ENCODE data around the gene CDIPT. TPM values are rescaled to one million over a fixed set of nuclear protein-coding genes. Genes with fewer than 3 reads are reported as not detected.

CDIPT gene, protein sequence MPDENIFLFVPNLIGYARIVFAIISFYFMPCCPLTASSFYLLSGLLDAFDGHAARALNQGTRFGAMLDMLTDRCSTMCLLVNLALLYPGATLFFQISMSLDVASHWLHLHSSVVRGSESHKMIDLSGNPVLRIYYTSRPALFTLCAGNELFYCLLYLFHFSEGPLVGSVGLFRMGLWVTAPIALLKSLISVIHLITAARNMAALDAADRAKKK
- 60.5 and 86.2 TPM in 2 replicates for total RNA-seq (2014; rRNA removed)
- Bru-seq, nascent RNA: percentile 49 among the genes with signal in this experiment
- BruChase-seq, experiment 1, labeled RNA remaining after a 6-hour chase: percentile 76 among the genes with signal in this experiment
- BruChase-seq, experiment 2, labeled RNA remaining after a 2-hour chase: percentile 69 among the genes with signal in this experiment
- long read RNA-seq, transcript CDIPT-201 (6 exons, 2,353 nt): major isoform, 106 of 138 reads
- long read RNA-seq, partial matches to known transcripts: 27 of 138 reads
- long read RNA-seq, other reads (novel, unspliced or antisense): 0 of 138 reads

- no peaks in the 10 kb centered on the region for H3K9me3 ChIP-seq (ENCODE audit: low read length)
- no peaks in the 10 kb centered on the region for H3K27me3 ChIP-seq (ENCODE audit: low read length)
- H2AFZ ChIP-seq (ENCODE audit: low read length): peak within 1 kb of the TSS; percentile 78
- no TSS peak for BruUV-seq (replicated peaks)
- peak within 1 kb of the TSS; percentile 78 for H3K4me3 ChIP-seq (ENCODE audit: low read length)
- ChIA-PET CTCF (interaction anchor here (1.0 kb wide), 1 partner anchor 37 kb away, joined by 3 read pairs; the partner anchor contains the start of genes ASPHD1 and SEZ6L2), POLR2A (ENCODE audit: unreplicated experiment) (no interaction called here)
- ATAC-seq (peak; percentile 98), DNase-seq (peak; percentile 93)
- no peaks in the 10 kb centered on the region for H4K20me1 ChIP-seq (ENCODE audit: low read length)
- peak within 1 kb of the TSS; percentile 65 for H3K27ac ChIP-seq (ENCODE audit: low read length)
- H3K9ac ChIP-seq (ENCODE audit: low read length): peak within 1 kb of the TSS; percentile 77
- no peaks in the 10 kb centered on the region for H3F3A ChIP-seq (ENCODE audit: low read length, unreplicated experiment)
- no peaks in the 10 kb centered on the region for H3K9me2 ChIP-seq (replicated peaks; ENCODE audit: low read length)
- no peaks in the 10 kb centered on the region for H3K36me3 ChIP-seq (ENCODE audit: low read depth, low read length)
- H3K4me2 ChIP-seq (ENCODE audit: low read length): peak within 1 kb of the TSS; percentile 92
- no peaks in the 10 kb centered on the region for H3K4me1 ChIP-seq (ENCODE audit: insufficient read depth, low read length)
- TF ChIP-seq EZH2phosphoT487 (IDR thresholded peaks at IDR 0.05; ENCODE audit: borderline replicate concordance, low read length) (no peak), EZH2 (IDR thresholded peaks at IDR 0.05; ENCODE audit: low read length, unreplicated experiment) (no peak), CTCF (conservative IDR thresholded peaks at IDR 0.05; ENCODE audit: low read depth, low read length) (peak; percentile 74)
- intact Hi-C loops (cut with micrococcal nuclease): loop anchor here (2.0 to 5.0 kb wide), 3 partner anchors 46 to 159 kb away; partner anchors contain the start of genes C16orf92, INO80E and PAGR1
- H3K79me2 ChIP-seq (ENCODE audit: low read length): peaks cover 17% of the 10 kb centered on the region
Measured at GRCh38 chr16:29862884-29863668, at the start of gene CDIPT. TSS of gene CDIPT (minus strand) at chr16:29863226. CDS start at chr16:29862857, 369 bp downstream.

GRCh38 chr16:29912087-29912486 lies 49.1 kb upstream of the CDIPT start:
- H3K36me3 ChIP-seq (ENCODE audit: low read depth, low read length): no peaks in the 10 kb centered on the region
- H3K27ac ChIP-seq (ENCODE audit: low read length): no peak overlapping the region
- TF ChIP-seq EZH2phosphoT487 (IDR thresholded peaks at IDR 0.05; ENCODE audit: borderline replicate concordance, low read length) (no peak), CTCF (conservative IDR thresholded peaks at IDR 0.05; ENCODE audit: low read depth, low read length) (no peak), EZH2 (IDR thresholded peaks at IDR 0.05; ENCODE audit: low read length, unreplicated experiment) (no peak)
- ChIA-PET POLR2A (ENCODE audit: unreplicated experiment) (no interaction called here), CTCF (no interaction called here)
- no TSS peak for BruUV-seq (replicated peaks)
- H3K4me2 ChIP-seq (ENCODE audit: low read length): no peak overlapping the region
- no peak overlapping the region for H3K9ac ChIP-seq (ENCODE audit: low read length)
- H3F3A ChIP-seq (ENCODE audit: low read length, unreplicated experiment): no peaks in the 10 kb centered on the region
- no peaks in the 10 kb centered on the region for H3K9me2 ChIP-seq (replicated peaks; ENCODE audit: low read length)
- H4K20me1 ChIP-seq (ENCODE audit: low read length): no peaks in the 10 kb centered on the region
- DNase-seq (no peak), ATAC-seq (no peak)
- H3K27me3 ChIP-seq (ENCODE audit: low read length): no peaks in the 10 kb centered on the region
- intact Hi-C loops (cut with micrococcal nuclease): no loop called here
- no peak overlapping the region for H2AFZ ChIP-seq (ENCODE audit: low read length)
- no peaks in the 10 kb centered on the region for H3K79me2 ChIP-seq (ENCODE audit: low read length)
- 0 out of 2 replicates have a peak, but pooled peaks cover 5% of the 10 kb centered on the region for H3K4me1 ChIP-seq (ENCODE audit: insufficient read depth, low read length)
- no peaks in the 10 kb centered on the region for H3K9me3 ChIP-seq (ENCODE audit: low read length)
- no peak overlapping the region for H3K4me3 ChIP-seq (ENCODE audit: low read length)
